Measurements from ENCODE around the gene TNFRSF25. TPM values are rescaled to one million over a fixed set of nuclear protein-coding genes. Genes with fewer than 3 reads are reported as not detected.

TNFRSF25 gene
- total and polyA plus RNA-seq, 2 of the 8 experiments (the other 6 are each of a cell fraction or from before 2014, with no cell fraction given), result 10.7 to 19.5 TPM

GRCh38 chr1:6491081-6491449 lies 25.1 kb upstream of the TNFRSF25 start:
- DNase-seq (ENCODE audit: low read depth in 1 of 2, low spot score in 2 of 2) (no peak), FAIRE-seq (no peak)
- WGBS, 2 experiments (ENCODE audit: extremely low coverage in 1 of 2, insufficient coverage in 1 of 2, insufficient read length in 1 of 2, insufficient replicate concordance in 2 of 2, low coverage in 1 of 2, low lambda C conversion rate in 2 of 2, missing lambda C conversion rate in 1 of 2), result 23% methylated on average over 6 of the region's 6 CpGs; no CpG with 5 or more reads in 1 of the 2 experiments
- Histone ChIP-seq H2AFZ (ENCODE audit: low read length) (no peak overlapping the region), H3K79me2 (ENCODE audit: control insufficient read depth in 1 of 2, insufficient read depth in 2 of 2, low read length in 2 of 2) (no peaks in the 10 kb centered on the region), H2BK20ac (ENCODE audit: low read length) (no peak overlapping the region; the same call in 1 of the 2 replicates), H4K5ac (ENCODE audit: insufficient read length, low read depth, low read length) (no peak overlapping the region), H4K91ac (replicated peaks; ENCODE audit: insufficient read length, low read length) (peak overlapping the region; percentile 52), H3K27ac (ENCODE audit: low read depth, low read length) (no peak overlapping the region), H3K4me2 (ENCODE audit: insufficient read depth in 1 of 2, low read depth in 2 of 2, low read length in 2 of 2) (peak overlapping the region; percentile 80 to 92), H3K4me1 (replicated peaks in 1 of 4; ENCODE audit: control insufficient read depth in 3 of 4, insufficient read depth in 4 of 4, low read length in 3 of 4) (peaks cover 0 to 34% (median 19%) of the 10 kb centered on the region in 4 experiments; a peak in 6 of 7 replicates), H3K14ac (ENCODE audit: insufficient read length) (no peak overlapping the region), H3K36me3 (ENCODE audit: control insufficient read depth in 2 of 4, insufficient read depth in 4 of 4, low read length in 3 of 4) (no peaks in the 10 kb centered on the region), H3K23ac (ENCODE audit: insufficient read length) (no peak overlapping the region), H3K23me2 (ENCODE audit: low read depth, low read length) (peaks cover 11% of the 10 kb centered on the region; the same call in 1 of the 2 replicates), H2BK15ac (ENCODE audit: low read length) (no peak overlapping the region; the same call in 1 of the 2 replicates), H2BK5ac (ENCODE audit: low read depth, low read length) (0 out of 2 replicates have a peak overlapping the region, but pooled peaks have one; percentile 48), H2BK120ac (replicated peaks; ENCODE audit: low read depth, low read length) (no peak overlapping the region), H4K20me1 (replicated peaks in 1 of 2; ENCODE audit: control insufficient read depth in 1 of 2, insufficient read depth in 2 of 2, low read length in 2 of 2) (peaks cover 2 to 6% of the 10 kb centered on the region in 2 experiments), H3K27me3 (replicated peaks in 1 of 4; ENCODE audit: control insufficient read depth in 3 of 4, extremely low read depth in 1 of 4, insufficient read depth in 3 of 4, low read length in 3 of 4) (peaks cover 0 to 5% (median 4%) of the 10 kb centered on the region in 4 experiments; a peak in 5 of 7 replicates), H3K9ac (replicated peaks in 1 of 4; ENCODE audit: extremely low read depth in 1 of 4, low read depth in 3 of 4, low read length in 3 of 4) (no peak overlapping the region), H3K4me3 (ENCODE audit: extremely low read depth in 1 of 4, insufficient read depth in 2 of 4, low read depth in 3 of 4, low read length in 4 of 4) (peak overlapping the region; percentile 45 to 80 (median 68)), H3K79me1 (ENCODE audit: low read depth, low read length) (no peaks in the 10 kb centered on the region; the same call in 1 of the 2 replicates), H3K18ac (ENCODE audit: extremely low read depth, low read length) (no peak overlapping the region), H4K8ac (ENCODE audit: extremely low read depth, insufficient read depth, low read length) (no peak overlapping the region; the same call in 1 of the 2 replicates), H2AK5ac (ENCODE audit: low read depth, low read length) (peak overlapping the region; percentile 83; the same call in 1 of the 2 replicates), H3K9me3 (ENCODE audit: insufficient read depth in 2 of 2, low read depth in 1 of 2, low read length in 1 of 2) (no peaks in the 10 kb centered on the region), H3K56ac (replicated peaks; ENCODE audit: insufficient read length, low read depth, low read length) (no peak overlapping the region), H2BK12ac (ENCODE audit: low read depth, low read length) (0 out of 2 replicates have a peak overlapping the region, but pooled peaks have one; percentile 40), H3K4ac (replicated peaks; ENCODE audit: insufficient read length, low read depth, low read length) (no peak overlapping the region)
- TF ChIP-seq RXRA (IDR thresholded peaks at IDR 0.05; ENCODE audit: insufficient read depth, low read depth, low read length) (no peak), RBBP5 (IDR thresholded peaks at IDR 0.05; ENCODE audit: borderline replicate concordance, low read depth, low read length) (0 out of 2 replicates have a peak, but pooled peaks have one; percentile 24), PHF8 (conservative IDR thresholded peaks at IDR 0.05; ENCODE audit: low read depth, low read length) (0 out of 2 replicates have a peak, but pooled peaks have one; percentile 13), KDM4A (IDR thresholded peaks at IDR 0.05; ENCODE audit: low read depth, low read length, severe bottlenecking) (peak; percentile 1), CHD2 (IDR thresholded peaks at IDR 0.05; ENCODE audit: low read length) (no peak)
- POLR2A ChIA-PET (ENCODE audit: partially characterized antibody), result interaction anchor here (0.6 to 1.6 kb wide), 10 partner anchors 11 to 119 kb away, joined by 3 to 8 read pairs (median 4); no protein-coding TSS in a partner anchor
- CTCF ChIA-PET (ENCODE audit: partially characterized antibody), result interaction anchor here (0.6 to 12.0 kb wide), 18 partner anchors 8 to 143 kb away, joined by 3 to 168 read pairs (median 5); partner anchors contain the start of gene NOL9

All from H1 (cell line).